GM19035 (cell line): ENCODE measurements around the gene CD22.

ENCODE experiments used
- ATAC-seq: cut with Tn5 transposase; IDR thresholded peaks from one replicate; pipeline ENCODE4 v1.9.1; 2021; ENCODE audit not compliant: unreplicated experiment

The CD22 gene

DNA sequence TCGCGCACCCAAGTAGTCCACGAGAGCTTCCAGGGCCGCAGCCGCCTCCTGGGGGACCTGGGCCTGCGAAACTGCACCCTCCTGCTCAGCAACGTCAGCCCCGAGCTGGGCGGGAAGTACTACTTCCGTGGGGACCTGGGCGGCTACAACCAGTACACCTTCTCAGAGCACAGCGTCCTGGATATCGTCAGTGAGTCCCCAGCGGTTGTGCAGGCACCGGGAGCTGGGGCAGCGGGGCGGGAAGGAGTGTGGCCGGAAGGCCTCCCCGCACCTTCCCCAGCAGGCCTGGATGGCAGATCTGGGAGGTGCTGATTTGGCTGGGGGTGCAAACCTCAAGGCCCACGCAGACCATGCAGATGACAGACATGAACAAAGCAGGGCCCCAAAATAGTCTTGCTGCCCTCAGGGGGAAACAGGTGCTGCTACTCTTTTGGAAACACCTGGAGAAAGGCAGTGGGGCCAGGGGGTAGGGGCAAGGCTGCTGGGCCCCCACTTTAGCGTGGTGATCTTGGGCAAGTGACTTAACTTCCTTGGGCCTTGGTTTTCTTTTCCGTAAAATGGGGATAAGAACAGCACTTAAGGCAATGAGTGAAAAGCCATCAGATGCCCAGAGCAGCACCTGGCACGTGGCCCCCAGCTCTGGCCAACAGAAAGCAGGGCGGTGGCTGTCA is 33.1 kb upstream of the CD22 start:
- ATAC-seq = no peak

DNA sequence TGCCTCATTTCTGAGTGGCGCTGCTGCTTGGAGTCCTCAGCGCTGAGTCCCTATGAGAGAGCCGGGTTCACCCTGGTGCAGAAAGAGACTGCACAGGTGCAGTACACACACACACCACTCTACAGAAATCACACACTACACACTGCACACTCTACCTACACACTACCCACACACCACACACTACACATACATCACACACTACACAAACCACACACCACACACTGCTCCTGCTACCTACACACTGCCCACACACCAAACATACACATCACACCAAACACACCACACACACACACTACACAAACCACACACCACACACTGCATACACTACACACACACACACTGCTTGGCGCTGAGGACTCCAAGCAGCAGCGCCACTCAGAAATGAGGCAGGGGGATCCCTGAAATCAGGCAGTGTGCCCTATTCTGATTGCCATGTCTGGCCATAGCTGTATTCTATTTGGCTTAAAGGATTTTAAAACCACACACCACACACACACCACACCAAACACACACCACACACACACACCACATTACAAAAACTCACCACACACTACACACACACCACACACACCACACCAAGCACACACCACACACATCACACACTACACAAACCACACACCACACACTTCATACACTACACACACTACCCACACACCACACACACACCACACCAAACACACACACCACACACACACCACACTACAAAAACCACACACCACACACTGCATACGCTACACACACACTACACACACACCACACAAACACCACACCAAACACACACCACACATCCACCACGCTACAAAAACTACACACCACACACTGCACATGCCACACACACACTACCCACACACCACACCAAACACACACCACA is 32.1 kb upstream of the CD22 start:
- no peak for ATAC-seq

DNA sequence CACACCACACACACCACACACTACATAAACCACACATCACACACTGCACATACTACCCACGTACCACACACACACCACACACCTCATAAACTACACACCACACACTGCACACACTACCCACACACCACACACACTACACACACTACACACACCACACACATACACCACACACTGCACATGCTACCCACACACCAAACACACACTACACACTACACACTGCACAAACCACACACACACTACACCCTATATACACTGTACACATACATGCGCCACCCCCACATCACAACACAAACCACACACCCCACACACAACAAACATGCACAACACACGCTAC is 31.5 kb upstream of the CD22 start:
- ATAC-seq = no peak

DNA sequence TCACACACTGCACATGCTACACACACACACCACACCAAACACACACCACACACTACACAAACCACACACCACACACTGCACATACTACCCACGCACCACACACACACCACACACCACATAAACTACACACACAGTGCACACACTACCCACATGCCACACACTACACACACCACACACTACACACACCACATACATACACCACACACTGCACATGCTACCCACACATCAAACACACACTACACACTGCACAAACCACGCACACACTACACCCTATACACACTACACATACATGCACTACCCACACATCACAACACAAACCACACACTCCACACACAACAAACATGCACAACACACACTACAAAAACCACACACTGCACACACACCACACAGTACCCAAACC is 31.1 kb upstream of the CD22 start:
- no peak for ATAC-seq

DNA sequence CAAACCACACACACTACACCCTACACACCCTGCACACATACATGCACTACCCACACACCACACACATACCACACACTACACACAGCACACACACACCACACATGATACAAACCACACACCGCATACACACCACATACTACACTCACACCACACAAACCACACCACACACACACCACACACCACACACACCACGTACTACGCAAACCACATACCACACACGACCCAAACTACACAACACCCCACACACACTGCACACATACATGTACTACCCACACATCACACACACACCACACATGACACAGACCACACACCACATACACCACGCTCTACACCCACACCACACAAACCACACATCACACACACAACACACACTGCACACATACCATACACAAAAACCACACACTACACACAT is 30.4 kb upstream of the CD22 start:
- no peak for ATAC-seq

DNA sequence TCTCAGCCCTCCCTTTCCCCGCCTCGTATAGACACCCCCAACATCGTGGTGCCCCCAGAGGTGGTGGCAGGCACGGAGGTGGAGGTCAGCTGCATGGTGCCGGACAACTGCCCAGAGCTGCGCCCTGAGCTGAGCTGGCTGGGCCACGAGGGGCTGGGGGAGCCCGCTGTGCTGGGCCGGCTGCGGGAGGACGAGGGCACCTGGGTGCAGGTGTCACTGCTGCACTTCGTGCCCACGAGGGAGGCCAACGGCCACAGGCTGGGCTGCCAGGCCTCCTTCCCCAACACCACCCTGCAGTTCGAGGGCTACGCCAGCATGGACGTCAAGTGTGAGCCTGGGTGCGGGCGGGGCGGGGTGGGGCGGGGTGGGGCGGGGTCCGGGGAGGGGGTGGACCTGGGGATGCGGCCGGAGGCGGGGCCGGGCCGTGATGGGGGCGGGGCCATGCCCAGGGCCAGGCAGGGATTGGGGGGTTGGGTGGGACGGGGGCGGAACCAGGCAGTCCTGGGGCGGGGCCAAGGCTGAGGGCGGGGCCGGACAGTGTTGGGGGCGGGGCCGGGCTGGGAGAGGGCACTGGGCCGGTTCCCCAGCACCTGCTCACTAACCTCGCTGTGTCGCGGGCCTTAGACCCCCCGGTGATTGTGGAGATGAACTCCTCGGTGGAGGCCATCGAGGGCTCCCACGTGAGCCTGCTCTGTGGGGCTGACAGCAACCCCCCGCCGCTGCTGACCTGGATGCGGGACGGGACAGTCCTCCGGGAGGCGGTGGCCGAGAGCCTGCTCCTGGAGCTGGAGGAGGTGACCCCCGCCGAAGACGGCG is 29.3 kb upstream of the CD22 start:
- ATAC-seq = no peak

DNA sequence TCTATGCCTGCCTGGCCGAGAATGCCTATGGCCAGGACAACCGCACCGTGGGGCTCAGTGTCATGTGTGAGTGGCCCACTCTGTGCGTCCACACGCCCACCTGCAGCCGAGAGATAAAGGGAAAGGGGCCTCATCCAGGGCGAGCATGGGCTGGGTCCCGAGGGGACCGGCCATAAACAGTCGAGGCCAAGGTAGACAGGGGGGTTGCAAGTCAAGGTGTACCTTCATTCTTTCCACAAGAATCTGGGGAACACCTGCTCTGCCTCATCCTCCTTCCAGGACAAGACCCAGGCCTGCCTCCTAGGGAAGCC is 28.7 kb upstream of the CD22 start:
- ATAC-seq = no peak

DNA sequence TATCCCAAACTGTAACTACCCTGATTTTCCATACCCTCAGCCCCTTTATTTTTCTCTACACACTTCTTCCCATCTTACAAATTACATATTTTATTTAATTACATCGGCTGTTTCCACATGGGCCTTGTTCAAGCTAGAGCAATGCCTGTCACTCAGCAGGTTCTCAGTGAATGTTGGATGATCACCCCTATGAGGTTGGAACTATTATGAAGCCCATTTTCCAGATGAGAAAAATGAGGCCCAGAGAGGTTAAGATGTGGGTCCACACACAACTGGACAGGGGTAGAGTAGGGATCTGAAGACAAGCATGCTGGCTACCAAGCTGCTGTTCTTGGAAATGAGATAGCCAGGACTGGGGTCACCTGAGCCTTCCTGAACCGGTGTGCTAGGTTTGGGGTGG is 27.0 kb upstream of the CD22 start:
- no peak for ATAC-seq

DNA sequence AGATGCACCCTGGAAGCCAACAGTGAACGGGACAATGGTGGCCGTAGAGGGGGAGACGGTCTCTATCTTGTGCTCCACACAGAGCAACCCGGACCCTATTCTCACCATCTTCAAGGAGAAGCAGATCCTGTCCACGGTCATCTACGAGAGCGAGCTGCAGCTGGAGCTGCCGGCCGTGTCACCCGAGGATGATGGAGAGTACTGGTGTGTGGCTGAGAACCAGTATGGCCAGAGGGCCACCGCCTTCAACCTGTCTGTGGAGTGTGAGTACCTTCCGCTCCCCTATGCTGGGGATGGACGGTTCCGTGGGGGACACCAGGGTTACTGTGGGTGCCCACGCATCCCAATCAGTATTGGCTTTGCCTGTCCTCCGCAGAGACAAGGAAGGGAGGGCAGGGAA is 26.5 kb upstream of the CD22 start:
- ATAC-seq = no peak

DNA sequence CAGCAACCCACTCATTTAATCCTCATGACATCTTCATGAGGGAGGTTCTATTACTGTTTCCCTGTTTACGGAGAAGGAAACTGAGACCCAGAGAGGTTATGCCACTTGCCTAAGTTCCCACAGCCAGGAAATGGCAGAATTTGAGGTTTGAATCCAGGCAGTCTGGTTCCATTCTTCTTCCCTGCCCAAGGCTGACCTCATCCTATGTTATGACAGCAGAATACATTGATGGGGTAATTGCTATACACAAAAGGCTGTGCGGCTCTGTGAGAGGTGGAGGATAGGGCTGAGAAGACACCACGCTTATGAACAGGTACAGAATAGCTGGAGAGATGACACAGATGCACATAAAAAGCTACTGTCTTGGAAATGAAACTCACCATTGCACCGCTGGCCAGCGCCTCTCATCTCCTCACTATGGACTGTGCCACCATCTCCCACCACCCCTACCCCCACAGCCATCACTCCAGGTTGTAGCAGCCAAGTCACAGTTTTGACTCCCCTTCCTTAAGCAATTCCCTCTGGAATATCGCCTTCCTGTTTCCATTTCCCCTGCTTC is 25.6 kb upstream of the CD22 start:
- no peak for ATAC-seq

DNA sequence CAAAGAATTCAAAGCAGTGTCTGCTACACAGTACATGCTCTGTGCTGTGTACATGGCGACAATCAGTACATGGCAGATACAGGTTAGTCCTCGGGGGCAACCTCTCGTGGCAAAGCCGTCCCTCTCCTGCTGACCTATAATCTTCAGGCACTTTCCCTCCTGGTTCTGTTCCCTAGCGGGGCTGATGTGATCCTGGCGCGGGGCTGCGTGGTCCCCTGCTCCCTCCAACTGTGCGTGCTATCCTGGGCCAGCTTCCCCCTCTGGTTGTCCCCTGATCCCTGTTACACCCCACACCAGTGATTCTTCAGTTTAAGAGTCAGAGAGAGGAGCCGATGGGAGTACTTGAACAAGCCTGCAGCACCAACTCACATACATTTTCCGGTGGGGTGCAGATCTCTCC is 25.0 kb upstream of the CD22 start:
- ATAC-seq = no peak

DNA sequence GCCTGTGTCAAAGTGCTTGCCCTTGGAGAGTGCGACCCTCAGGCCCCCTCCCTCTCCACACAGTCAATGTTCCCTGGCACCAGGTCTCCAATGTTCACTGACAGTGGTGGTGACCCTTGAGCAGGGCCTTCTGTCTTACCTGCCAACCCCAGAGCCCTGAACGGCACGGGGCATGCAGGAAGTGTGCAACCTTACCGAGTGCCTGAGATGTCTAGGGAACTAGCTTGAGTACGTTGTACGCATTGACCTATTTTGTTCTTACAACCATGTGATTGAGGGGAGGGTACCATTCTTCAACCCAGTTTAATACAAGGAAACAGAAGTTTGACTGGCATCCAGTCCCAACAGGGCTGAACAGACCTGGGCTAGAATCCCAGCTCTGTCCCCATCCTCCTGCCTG is 23.8 kb upstream of the CD22 start:
- no peak for ATAC-seq

DNA sequence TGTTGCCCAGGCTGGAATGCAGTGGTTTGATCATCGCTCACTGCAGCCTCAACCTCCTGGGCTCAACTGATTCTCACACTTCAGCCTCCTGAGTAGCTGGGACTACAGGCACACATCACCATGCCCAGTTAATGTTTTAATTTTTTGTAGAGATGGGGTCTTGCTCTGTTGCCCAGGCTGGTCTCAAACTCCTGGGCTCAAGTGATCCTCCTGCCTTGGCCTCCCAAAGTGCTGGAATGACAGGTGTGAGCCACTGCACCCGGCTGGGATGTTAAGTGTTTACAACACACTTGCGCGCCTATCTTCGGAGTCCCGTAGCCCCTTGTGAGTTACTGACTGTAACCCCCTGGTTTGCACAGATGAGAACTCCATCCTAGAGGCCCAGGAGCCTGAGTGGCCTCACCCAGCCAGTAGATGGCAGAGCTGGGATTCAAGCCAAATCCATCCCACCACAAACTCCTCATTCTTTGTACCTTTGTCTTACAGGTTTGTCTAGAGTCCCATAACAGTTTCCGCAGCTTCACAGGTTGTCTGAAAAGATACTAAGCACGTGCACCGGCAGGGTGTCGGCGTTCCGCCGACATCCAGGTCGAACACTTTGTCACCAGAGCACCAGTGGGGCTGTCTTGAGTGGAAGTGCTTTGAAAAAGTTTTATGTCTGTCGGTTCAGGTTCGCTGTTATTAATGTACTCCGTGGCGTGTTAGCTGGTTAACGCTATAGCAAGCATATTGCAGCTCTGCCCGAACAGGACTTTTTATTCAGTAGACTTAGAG is 22.3 kb upstream of the CD22 start:
- no peak for ATAC-seq

DNA sequence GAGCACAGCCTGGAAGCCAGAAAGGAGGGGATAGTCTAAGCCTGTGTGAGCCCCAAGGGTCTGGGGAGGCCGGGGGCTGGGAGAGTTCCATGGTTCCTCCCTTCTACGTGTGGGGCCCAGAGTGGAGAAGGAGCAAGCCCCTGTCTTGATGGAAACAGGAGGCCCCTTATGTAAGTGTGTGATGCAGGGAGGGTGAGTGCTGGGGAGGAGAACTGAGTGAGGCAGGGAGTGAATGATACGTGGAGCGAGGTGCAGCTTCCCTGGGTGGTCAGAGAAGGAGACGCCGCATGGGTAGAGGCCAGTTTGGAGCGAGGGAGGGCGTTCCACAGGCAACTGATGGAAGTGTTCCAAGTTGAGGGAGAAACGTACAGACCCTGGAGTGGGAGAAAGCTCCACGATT is 21.1 kb upstream of the CD22 start:
- ATAC-seq = no peak

DNA sequence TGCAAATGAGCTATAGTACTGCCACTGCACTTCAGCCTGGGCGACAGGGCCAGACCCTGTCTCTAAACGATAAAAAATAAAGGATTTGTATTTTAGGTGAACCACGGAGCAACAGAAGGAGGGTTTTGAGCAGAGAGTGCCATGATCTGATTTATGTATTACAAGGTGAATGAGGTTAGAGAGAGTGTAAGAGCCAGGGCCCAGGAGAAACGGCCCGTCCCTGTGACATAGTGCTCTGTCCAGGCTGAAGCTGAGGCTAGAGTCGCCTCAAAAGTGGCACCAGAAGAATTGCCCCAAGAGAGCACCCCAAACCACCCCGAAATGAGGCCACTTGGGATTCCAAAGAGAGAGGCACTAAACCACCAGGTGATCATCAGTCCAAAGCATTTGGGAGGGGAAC is 20.1 kb upstream of the CD22 start:
- no peak for ATAC-seq

DNA sequence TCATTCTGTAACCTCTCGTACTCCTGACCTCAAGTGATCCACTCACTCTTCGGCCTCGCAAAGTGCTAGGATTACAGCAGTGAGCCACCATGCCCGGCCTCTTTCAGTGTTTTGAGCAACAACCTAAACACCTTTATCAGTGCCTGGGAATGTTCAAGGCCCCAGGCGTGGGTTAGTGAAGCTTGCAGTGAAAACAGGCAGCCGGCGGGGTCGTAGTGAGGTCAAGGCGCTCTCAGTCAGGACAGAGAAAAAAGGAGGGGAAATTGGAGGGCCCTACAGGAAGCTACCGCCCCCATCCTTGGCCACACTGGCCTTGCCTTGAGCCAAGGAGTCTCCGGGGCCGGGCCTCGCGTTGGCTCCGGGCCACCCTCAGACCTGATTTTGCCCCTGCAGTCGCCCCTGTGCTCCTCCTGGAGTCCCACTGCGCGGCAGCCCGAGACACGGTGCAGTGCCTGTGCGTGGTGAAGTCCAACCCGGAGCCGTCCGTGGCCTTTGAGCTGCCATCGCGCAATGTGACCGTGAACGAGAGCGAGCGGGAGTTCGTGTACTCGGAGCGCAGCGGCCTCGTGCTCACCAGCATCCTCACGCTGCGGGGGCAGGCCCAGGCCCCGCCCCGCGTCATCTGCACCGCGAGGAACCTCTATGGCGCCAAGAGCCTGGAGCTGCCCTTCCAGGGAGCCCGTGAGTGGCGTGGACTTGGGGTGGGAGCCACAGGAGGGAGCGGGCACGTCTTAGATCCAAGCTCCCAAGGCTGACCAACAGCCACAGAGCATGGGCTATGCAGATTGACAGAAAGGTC is 19.3 kb upstream of the CD22 start:
- no peak for ATAC-seq

DNA sequence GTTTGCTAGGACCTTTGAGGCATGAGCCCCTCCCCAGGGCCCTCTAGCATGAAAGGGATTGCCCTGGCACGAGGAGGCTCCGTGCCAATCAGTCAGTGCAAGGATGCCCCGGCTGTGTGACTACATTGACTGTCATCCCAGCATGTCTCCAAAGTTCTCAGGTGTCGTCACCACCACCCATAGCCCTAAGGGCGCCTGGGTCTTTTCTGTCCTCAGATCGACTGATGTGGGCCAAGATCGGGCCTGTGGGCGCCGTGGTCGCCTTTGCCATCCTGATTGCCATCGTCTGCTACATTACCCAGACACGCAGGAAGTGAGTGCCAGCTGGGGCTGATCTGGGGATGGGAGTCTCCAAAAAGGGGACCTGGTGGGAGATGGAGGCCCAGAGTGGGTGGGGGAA is 18.7 kb upstream of the CD22 start:
- no peak for ATAC-seq

DNA sequence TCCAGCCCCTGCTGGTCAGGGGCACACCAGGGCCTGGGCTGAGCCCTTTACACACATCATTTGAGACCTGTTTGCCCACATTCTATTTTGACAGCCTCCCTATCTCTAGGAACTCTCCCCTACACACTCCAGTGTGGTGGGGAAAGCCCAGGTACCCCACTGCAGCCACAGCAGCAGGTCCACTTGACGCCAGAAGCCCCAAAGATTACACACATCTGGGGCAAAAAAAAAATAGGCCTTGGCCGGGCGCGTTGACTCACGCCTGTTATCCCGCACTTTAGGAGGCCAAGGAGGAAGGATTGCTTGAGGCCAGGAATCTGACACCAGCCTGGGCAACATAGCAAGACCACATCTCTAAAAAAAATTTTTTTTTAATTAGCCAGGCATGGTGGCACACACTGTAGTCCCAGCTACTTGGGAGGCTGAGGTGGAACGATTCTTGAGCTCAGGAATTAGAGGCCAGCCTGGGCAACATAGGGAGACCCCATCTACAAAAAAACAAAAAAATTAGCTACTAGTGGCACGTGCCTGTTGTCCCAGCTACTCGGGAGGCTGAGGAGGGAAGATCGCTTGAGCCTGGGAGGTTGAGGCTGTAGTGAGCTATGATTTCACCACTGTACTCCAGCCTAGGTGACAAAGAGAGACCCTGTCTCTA is 18.0 kb upstream of the CD22 start:
- no peak for ATAC-seq

DNA sequence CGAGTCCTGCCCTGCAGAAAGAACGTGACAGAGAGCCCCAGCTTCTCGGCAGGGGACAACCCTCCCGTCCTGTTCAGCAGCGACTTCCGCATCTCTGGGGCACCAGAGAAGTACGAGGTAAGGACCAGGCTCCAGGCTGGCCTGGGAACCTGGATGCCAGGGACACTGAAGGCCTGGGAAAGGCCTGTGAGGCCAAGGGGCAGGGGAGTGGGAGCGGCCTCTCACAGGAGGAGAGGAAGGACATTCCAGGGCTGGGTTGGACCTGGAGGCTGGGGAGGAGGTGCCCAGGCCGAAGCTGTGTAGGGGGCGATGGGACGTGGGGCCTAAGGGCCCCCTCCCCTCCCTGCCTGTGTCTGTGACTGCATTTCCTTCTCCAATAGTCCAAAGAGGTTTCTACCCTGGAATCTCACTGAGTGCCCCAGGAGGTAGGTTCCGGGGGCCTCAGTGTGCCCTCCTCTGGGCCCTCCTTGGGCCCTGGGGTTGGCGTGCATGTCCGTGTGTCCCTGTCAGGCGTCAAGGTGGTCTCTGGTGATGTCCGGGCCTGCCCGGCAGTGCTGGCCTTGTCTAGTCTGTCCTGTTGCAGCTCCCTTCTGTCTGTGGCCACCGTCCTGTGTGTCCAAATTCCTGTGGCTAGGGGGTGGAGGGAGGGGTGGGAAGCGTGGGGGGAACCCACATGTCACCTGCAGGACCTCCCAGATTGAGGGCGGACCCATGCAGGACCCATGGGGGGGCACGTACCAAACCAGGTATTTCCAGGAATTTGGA is 16.9 kb upstream of the CD22 start:
- no peak for ATAC-seq
